ENCODE data around the gene AKAP3.

- no peak for TF ChIP-seq CTCF (IDR thresholded peaks at IDR 0.05; ENCODE audit: insufficient read depth, low read depth, low read length)
- no peak for TF ChIP-seq EZH2 (IDR thresholded peaks at IDR 0.05; ENCODE audit: insufficient read depth, low read length)
These were observed 76.2 kb downstream of the AKAP3 start for GRCh38 chr12:4572680-4573079.
